SK-N-SH (cell line): ENCODE measurements around the gene LRCH2.

Experiments
- CTCF ChIP-seq: fragments of 200-600 bp; sonication (generic); IDR thresholded peaks from 2 replicates; pipeline ENCODE4 v1.6.1; 2017; ENCODE audit warnings: antibody characterized with exemption, mild to moderate bottlenecking, moderate library complexity
- JUND ChIP-seq: IDR thresholded peaks from 2 replicates; pipeline ENCODE4 v1.4.0; 2012
- MAX ChIP-seq: IDR thresholded peaks from 2 replicates; pipeline ENCODE4 v1.4.0; 2012; ENCODE audit warnings: low read depth
- POLR2AphosphoS5 ChIP-seq: IDR thresholded peaks from 2 replicates; pipeline ENCODE4 v1.6.1; 2012; ENCODE audit warnings: low read depth, low read length
- RFX5 ChIP-seq: IDR thresholded peaks from 2 replicates; pipeline ENCODE4 v1.6.1; 2012; ENCODE audit warnings: mild to moderate bottlenecking, improper control_type of control experiment, low read length
- SIN3A ChIP-seq: IDR thresholded peaks from 2 replicates; pipeline ENCODE4 v1.6.1; 2012; ENCODE audit warnings: low read depth, mild to moderate bottlenecking, low read length, moderate library complexity, borderline replicate concordance
- SMC3 ChIP-seq: IDR thresholded peaks from 2 replicates; pipeline ENCODE4 v1.6.1; 2012; ENCODE audit warnings: low read depth, low read length, improper control_type of control experiment

- TF ChIP-seq CTCF = no peak
- TF ChIP-seq MAX = no peak
- TF ChIP-seq POLR2AphosphoS5 = no peak
- TF ChIP-seq SIN3A = no peak
- no peak for TF ChIP-seq SMC3
- no peak for TF ChIP-seq JUND
- no peak for TF ChIP-seq RFX5
Observed at GRCh38 chrX:115251458-115252233, 17.8 kb upstream of the LRCH2 start.
